GM18505 (cell line): ENCODE measurements around the gene GALNT18.

Source experiments
- ATAC-seq: cut with Tn5 transposase; IDR thresholded peaks from one replicate; pipeline ENCODE4 v1.9.1; 2021; ENCODE audit not compliant: unreplicated experiment
- POLR2A ChIP-seq: IDR thresholded peaks from 4 replicates; pipeline ENCODE4 v1.6.1; 2011; ENCODE audit warnings: borderline replicate concordance; ENCODE audit not compliant: insufficient read depth, insufficient read length; ENCODE audit errors: extremely low read depth

The GALNT18 gene

DNA sequence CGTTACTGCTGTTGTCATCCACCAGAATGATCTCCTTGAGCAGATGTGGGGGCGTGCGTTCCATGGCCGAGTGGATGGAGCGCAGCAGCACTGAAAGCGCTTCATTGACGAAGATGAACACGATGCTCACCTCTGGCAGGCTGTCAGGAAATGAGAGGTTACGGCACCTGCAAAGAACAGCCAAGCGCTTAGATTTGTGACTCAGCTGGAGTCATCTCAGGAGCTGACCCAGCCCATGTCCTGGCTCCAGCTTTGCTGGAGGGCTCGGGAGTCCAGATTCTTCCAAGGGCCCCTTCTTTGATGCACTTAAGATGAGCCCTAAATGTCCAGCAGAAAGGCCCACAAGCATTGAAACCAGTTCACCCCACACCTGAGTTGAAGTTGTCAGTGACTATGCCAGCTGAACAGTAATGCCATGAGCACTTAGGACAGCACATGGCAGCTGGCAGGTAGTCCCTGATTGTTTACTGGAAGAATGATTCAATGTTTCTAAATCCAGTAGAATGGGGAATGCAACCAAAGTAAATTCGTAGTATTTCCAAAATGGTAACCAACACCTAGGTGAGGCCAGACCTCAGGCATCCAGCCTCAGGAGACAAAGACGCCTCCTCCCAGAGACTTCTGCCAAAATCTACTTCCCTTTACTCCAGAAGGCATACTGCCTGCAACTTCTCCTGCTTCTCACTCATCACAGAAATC is 189.0 kb downstream of the GALNT18 start:
- ATAC-seq = no peak
- no peak for TF ChIP-seq POLR2A

GRCh38 chr11:11430431-11430830 is 191.4 kb downstream of the GALNT18 start:
- no peak for ATAC-seq
- no peak for TF ChIP-seq POLR2A

- no peak for TF ChIP-seq POLR2A
- no peak for ATAC-seq
Measured at GRCh38 chr11:11428714-11429113, 193.1 kb downstream of the GALNT18 start.

- no peak for TF ChIP-seq POLR2A
- ATAC-seq = no peak
Measured at GRCh38 chr11:11427542-11427941, 194.3 kb downstream of the GALNT18 start.

DNA sequence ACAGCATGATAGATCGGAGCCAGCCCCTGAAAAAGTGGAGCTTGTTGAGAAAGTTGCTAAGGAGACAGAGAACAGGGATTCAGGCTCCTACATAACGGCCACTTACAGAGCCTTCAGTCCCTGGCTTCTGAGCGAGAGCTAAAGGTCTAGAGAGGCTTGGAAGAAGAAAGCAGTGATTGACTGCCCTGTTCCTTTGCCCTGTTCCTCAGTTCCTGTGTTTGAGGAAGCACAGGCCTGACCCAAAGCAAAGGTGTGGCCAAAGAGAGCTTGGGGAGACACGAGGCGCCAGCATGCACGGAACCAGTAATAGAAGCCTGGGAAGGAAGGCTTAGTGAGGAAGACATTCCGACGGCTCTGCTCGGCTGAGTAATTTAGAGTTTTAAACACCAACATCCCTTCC is 194.7 kb downstream of the GALNT18 start:
- no peak for TF ChIP-seq POLR2A
- ATAC-seq = no peak

DNA sequence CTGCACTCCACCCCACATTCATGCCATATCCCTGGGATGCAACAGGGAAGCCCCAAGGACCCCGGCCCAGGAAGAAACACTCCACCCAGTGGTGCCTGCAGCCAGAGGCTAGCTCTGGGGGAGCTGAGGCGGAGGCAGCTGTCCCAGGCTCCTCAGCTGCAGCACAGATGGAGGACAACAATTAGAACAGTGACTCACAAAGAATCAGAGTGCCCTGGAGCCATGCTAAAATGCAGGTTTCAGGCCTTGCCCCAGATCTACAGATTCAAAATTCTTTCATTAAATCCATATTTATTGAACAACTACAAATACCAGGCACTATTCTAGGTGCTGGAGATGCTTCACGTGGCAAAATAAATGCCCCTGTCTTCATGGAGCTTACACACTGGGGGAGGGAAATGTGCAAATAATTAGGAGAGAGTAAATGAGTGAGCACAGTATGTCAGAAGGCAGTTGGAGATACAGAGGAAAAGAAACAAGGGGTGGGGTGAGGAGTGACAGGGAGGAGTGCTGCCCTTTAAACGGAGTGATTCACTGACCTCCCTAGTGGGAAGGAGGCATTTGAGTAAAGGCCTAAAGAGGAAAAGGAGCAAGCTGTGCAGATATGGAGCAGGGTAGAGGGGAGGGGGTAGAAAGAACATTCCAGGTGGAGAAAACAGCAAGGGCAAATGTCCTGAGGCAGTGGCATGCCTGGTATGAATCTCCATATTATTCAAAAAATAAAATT is 195.4 kb downstream of the GALNT18 start:
- no peak for TF ChIP-seq POLR2A
- no peak for ATAC-seq

GRCh38 chr11:11425806-11426205 is 196.0 kb downstream of the GALNT18 start:
- ATAC-seq = no peak

DNA sequence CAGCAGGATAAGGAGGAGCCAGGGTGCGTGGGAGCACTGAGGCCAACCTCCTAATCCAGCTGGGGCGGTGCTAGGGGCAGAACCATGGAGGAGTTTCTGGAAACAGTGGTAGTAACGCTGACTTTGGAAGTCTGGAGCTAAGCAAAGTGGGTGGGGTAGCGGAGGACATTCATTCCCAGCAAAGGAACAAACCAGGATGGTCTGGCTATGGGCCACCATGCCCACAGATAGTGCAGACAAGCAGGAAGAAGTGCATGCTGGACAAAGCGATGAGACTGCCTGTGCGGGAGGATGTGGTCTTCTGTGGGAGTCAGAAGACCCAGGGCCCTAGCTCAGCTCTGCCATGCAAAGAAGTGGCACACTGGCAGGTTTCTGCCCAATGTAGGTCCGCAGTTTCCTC is 197.1 kb downstream of the GALNT18 start:
- no peak for ATAC-seq
- TF ChIP-seq POLR2A = no peak

More at GRCh38 chr11:11425806-11426205, 196.0 kb downstream of the GALNT18 start:
- TF ChIP-seq POLR2A = no peak

DNA sequence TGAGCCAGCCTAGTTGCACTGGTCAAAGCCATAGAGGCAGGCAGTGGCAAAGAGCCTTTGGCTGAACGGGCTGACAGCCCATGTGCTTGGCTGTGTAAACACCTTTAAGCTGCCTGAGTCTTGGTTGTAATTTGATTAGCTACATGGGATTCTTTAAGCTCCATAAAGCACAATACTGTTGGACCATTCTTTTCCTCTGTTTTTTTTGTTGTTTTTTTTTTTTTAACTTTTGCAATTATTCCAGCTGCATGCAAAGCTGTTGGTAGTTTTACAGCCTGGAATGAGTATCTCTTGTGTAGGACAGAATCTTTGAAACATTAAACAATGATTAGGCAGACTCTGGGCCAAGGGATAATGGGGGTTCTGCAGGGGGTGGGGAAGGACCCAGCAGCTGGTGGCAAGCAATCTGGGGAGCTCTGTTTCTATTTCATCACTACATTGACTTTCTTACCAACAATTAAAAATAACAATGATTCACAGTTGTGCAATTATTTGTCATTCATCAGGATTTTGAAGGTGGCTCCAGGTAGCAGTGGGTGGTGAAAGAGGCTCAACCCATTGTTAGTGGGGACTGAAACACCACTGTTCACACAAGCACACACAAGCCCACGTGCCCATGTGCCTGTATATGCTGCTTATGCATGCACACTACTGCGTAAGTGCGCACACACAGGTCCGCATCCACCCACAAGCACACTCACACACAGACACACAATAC is 199.2 kb downstream of the GALNT18 start:
- no peak for ATAC-seq
- no peak for TF ChIP-seq POLR2A

DNA sequence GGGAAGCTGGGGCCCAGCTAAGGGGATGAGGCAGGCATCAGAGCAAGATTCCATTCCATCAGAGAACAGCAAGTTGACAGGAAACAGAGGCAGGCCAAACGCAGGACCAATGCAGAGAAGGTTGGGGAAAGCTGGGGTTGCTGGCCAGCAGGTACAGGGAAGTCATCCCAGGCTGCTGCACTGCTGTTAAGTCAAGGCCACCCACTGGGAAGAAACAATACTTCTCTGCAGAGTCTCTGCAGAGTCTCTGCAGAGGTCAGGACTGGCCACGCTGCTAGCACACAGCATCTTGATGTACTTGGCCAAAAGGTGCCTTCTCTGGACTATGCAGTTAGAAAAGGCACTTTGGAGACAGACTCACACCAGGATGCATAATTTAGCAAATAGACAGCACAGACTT is 200.3 kb downstream of the GALNT18 start:
- no peak for ATAC-seq
- TF ChIP-seq POLR2A = no peak

DNA sequence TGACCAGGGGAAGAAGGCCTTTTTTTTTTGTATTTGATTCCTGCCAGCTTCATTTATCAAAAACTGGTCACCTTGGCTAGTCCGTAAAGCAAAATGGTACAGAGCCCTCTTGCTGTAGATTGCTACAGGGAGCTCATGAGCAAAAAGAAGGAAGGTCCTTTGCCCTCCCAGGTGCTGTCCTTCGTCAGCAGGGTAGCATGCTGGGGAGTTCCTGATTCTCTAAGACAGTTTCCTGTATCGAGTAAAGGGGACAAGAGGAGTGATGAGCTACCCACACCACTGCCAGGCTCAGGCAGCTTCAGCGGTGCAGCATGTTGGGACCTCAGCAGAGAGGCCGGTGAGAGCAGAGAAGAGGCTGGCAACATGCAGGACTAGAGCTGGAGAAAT is 200.9 kb downstream of the GALNT18 start:
- no peak for ATAC-seq
- TF ChIP-seq POLR2A = no peak

- TF ChIP-seq POLR2A = no peak
- ATAC-seq = no peak
Measured at GRCh38 chr11:11420191-11420898, 201.5 kb downstream of the GALNT18 start.

- TF ChIP-seq POLR2A = no peak
- ATAC-seq = no peak
Measured at GRCh38 chr11:11419747-11420146, 202.1 kb downstream of the GALNT18 start.
